AG08395 (cell line): ENCODE measurements around the gene B4GALNT4.
"Not testable (repeated sequence)": the region's sequence is repeated elsewhere in the genome, so short reads cannot be mapped to it uniquely, and the experiment has no call there.

Experiments
- DNase-seq: peaks from one replicate; pipeline ENCODE4 v3.0.0; 2012; ENCODE audit warnings: mixed read lengths, low spot score

Gene B4GALNT4

DNA sequence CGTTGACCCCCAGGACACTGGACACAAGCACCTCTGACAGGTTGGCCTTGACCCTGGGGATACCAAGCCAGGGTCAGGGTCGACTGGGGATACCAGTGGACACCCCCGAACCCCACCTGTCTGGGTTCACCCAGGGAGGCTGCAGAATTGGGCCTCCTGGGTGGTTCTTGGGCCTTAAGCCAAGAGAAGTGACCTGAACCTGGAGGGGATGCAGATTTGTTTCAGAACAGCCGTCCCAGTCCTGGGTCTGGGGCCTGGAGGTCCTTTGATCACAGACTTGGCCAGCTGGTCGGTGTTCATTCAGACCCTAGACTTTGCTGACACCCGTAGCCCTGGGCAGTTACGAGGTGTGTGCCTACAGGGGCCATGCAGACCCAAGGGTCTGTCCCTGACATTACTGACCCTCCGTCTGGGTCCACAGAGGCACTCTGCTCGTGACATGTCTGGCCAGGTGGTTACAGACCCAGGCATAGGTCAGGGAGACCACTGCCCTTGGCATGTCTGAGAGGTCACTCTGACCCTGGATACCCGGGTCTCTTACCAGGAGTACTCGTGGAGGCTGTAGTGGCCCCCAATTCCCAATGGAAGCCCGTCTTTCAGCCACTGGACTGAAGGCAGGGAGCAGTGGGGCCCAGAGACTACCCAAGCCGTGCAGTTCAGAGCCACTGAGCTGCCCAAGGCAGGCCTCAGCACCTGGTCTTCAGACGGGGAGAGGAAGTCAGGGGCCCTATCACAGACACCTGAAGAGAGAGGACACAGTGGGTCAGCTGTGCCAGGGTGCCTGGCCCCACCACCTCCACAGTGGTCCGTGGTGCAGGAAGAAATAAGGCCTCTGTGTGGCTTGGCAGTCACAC, 39.1 kb downstream of the B4GALNT4 start:
- DNase-seq = no peak

DNA sequence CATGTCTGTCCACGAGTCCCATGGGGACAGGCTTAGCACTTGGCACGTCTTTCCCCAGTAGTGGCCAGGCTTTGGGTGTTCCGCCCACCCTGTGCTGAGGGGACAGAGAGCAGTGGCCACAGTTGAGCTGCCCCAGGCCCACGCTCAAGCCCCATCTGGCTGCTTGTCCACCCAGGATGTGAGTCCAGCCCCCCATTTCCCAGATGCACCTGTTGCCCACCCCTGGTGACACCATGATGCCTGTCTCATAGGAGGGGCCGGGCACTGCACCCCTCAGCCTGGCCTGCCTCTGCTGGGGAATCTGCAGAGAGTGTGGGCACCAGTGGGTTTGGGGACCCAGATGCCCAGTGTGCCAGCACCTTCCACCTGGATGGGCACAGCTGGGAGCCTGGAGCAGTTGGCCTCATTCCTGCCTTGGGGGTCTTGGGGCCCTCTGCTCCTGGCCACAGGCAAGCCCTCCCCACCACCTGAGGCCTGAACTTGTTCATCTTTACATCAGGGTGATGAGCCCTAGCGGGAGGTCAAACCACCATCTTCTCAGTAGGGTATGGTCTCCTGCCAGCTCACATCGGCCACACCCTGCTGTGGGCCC, 39.8 kb downstream of the B4GALNT4 start:
- no peak for DNase-seq

GRCh38 chr11:409600-410483, 40.5 kb downstream of the B4GALNT4 start:
- DNase-seq = no peak

GRCh38 chr11:410711-411110, 41.4 kb downstream of the B4GALNT4 start:
- DNase-seq = not testable (repeated sequence)

- DNase-seq = not testable (repeated sequence)
Observed at GRCh38 chr11:411520-411919, 42.2 kb downstream of the B4GALNT4 start.

DNA sequence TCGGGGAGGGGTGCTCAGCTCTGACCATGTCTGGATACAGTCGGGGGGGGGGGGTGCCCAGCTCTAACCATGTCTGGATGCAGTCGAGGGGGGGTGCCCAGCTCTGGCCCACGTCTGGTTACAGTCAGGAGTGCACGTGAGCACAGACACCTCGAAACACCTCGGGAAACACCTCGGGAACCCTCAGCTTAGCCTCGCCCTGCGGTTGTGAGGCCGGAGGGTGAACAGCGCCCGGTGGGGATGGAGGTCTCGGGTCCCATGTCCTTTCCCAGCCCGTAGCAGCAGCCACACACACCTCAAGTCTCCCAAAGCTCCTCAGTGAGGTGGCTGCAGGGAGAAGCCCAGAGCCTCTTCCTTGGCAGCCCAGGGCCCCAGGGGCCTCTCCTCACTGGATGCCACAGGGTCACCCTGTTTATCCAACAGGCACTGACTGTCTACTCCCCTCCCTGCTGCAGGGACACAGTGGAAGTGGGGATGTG, 43.4 kb downstream of the B4GALNT4 start:
- no peak for DNase-seq

DNA sequence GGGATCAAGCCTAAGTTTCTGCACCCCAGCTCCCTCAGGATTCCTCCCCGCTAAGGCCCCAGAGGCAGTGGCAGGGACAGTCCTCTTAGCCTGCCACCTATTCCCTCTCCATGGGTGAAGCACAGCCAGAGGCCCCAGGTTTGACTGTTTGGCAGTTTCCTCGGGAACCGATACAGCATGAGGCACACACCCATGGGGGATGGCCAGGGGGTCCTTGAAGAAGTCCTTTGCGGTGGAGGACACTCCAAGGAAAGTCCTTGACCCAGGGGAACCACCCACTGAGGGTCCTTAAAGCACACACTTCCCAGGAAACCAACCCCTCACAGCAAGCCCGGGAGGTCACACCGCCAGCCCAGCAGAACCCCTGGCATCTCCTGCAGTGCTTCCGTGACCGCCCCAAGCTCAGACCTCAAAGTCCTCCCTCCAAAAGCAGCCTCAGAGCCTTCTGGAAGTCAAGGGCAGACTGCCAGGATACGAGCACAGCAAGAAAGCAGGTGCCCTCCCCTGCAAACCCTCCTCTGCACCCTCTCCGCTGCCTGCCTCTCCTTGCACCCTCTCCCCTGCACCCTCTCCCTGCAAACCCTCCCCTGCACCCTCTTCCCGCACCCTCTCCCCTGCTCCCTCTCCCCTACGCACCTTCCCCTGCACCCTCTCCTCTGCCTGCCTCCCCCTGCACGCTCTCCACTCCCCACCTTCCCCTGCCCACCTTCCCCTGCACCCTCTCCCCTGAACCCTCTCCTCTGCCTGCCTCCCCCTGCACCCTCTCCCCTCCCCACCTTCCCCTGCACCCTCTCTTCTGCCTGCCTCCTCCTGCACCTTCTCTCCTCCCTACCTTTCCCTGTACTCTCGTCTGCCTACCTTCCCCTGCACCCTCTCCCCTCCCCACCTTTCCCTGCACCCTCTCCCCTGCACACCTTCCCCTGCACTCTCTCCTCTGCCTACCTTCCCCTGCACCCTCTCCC, 44.1 kb downstream of the B4GALNT4 start:
- DNase-seq = no peak

DNA sequence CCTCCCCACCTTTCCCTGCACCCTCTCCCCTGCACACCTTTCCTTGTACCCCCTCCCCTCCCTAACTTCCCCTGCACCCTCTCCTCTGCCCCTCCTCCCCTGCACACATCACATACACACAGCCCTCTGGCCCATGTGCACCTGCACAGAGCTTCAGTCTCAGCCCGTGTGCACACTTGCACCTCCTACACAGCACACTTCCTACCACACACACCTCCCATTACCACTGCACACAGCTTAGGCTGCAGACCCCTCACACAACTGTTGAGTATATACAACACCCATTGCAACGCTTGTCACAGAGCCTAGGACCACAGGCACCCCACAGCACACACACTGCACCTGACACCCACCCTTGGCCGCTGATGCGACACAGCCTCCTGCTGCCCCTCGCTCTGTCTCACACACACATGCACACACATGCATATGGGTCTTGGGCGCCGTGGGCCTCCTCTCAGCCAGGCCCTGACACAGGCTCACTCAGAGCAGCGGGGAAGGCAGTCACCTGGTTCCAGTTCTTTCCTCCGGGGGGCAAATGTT, 45.1 kb downstream of the B4GALNT4 start:
- no peak for DNase-seq

GRCh38 chr11:415640-416041, 46.3 kb downstream of the B4GALNT4 start:
- no peak for DNase-seq

- no peak for DNase-seq
Observed at GRCh38 chr11:416051-416756, 46.9 kb downstream of the B4GALNT4 start.

GRCh38 chr11:416757-417621, 47.7 kb downstream of the B4GALNT4 start:
- peak; percentile 38 for DNase-seq

DNA sequence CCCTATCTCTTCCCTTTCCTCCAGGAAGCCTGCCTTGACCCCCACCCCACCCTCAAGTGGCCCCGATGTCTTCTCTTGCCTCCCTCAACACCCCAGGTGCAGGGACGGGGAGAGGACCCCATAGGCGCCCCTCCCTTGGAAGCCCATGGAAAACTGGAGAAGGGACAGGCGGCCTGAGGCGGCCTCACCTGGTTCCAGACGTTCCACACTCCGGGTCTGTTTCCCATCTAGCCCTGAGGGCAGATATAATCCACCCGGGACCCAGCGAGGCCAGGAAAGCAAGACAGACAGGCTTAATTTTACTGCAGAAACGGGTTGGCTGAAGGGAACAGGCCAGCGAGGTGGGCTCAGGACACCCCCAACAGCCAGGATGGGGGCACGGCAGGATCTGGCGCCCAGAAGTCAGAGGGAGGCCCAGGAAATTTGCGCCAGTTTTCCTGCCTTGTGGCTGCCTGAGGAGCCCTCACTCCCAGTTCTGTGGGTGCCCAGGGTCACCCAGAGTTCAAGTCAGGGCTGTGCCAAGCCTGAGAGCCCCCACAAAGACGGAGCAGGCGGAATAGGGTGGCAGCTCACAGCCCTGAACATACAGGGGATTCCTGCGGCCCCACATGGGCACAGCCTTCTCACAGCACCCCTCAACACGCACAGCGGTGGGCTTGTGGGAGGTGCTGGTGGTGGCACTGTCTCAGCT, 48.5 kb downstream of the B4GALNT4 start:
- DNase-seq = no peak

DNA sequence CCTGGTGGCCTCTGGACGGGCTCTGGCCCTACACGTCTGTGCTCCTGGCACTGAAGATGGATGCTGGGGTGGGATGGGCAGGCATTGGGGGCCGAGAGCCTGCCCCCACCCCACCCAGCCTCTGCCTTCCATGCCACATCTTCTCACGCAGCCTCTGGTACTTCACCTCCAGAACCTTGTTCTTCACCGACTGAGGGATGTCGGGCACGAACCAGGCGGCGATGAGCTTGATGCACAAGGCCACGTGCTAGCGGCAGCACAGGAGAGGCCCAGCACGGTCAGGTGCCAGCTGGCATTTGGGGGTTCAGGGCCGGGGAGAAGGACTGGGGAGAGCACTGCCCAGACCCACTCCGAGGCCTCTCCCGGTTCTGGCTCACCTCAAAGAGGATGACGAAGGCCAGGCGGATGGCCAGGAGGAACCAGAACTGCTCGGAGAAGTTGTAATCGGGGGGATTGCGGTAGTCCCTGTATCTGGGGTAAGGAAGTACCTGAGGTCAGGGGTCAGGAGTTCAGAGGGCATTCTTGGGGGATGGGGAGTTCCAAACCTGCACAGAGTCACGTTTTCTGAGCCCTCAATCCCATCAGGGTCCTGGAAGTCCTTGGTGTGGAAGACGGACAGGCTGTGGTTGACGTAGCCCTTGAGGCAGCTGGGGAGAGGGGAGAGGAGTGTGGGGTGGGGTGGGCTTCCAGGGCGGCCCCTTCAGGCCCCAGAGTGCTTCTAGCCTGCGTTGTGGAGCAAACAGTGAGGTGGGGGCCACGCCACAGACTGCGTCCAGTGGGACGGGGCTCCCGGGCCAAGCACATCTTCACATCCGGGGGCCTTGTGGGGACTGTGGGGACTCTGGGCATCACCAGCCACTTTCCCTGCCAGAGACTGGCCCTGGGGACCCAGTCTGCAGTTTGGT, 49.3 kb downstream of the B4GALNT4 start:
- no peak for DNase-seq

- no peak for DNase-seq
Observed at GRCh38 chr11:419248-420005, 50.1 kb downstream of the B4GALNT4 start.

- DNase-seq = no peak
Observed at GRCh38 chr11:420054-420910, 51.0 kb downstream of the B4GALNT4 start.

DNA sequence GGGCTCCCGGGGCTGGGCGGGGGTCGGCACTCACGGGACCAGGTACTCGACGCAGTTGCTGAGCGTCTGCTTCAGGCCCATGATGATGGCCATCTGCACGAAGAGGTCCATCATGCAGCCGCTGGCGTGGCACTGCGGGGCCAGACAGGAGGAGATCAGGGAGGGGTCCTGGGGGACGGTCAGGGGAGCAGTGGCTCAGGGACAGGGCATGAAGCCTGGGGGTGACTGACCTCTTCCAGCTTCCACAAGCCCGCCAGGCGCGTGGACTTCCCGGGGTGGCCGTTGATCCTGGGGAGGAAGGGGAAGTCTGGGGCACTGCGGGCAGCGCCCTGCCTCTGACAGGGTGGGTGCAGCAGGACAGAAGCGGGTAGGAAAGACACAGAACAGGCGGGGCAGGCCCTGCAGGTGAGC, 51.6 kb downstream of the B4GALNT4 start:
- no peak for DNase-seq
